ENCODE measurements around the gene MED10.

DNA sequence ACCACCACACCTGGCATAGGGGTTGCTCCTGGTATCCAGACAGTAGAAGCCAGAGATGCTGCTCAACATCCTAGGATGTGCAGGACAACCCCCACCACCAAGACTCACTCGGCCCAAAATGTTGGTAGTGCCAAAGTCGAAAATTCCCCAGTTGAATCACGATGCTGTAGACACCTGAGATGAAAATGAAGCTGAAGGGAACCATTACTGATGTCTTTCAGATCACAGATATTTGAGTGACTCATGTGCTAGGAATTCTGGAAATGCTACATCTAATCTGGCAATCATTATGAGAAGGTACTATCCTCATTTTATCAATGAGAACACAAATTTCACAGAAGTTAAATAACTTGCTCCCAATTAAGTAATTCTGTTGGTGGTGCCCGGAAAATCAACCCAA, 49.3 kb upstream of the MED10 start:
- TF ChIP-seq POLR2AphosphoS5 (IDR thresholded peaks at IDR 0.05; ENCODE audit: low read depth, low read length) (no peak), CTCF (IDR thresholded peaks at IDR 0.05) (no peak), FOSL2 (IDR thresholded peaks at IDR 0.05; ENCODE audit: borderline replicate concordance, low read depth) (no peak), REST (IDR thresholded peaks at IDR 0.05; ENCODE audit: low read depth, low read length) (no peak), MXI1 (IDR thresholded peaks at IDR 0.05; ENCODE audit: low read depth, low read length) (no peak), NRF1 (IDR thresholded peaks at IDR 0.05; ENCODE audit: low read depth, low read length) (no peak)

Measured in SK-N-SH (cell line).